Caco-2 (cell line): ENCODE data around the gene IMP3. TPM values are rescaled to one million over a fixed set of nuclear protein-coding genes. Genes with fewer than 3 reads are reported as not detected.
A peak's percentile ranks its signal among the peaks of the same experiment; 100 is the strongest.

Experiments
- BruUV-seq: library from RNA; stranded (reverse); fragments of 400-500 nt; replicated peaks from 2 replicates; lab custom pipeline; 2021; lab: Mats Ljungman, UMichigan
- CTCF ChIA-PET: fragments of 300-600 bp; sonication (Branson Sonifier 250); formaldehyde crosslinking; loops from one replicate; lab custom pipeline; 2022; ENCODE audit warnings: antibody characterized with exemption; lab: Charles Lee
- POLR2A ChIA-PET: fragments of 300-600 bp; sonication (Branson Sonifier 250); formaldehyde crosslinking; loops from one replicate; lab custom pipeline; 2022; ENCODE audit warnings: antibody characterized with exemption; lab: Charles Lee
- DNase-seq, 2 experiments: peaks; one replicate each; pipeline versions ENCODE4 v3.0.0 to v3.0.0-alpha.2; 2020 to 2022
- H3K27me3 ChIP-seq: replicated peaks from 2 replicates; pipeline ENCODE4 v1.6.0; 2011; ENCODE audit warnings: low read length; ENCODE audit not compliant: control insufficient read depth, insufficient read depth
- H3K36me3 ChIP-seq: 2 replicates; pipeline ENCODE4 v1.5.1; 2011; ENCODE audit warnings: low read length; ENCODE audit not compliant: control insufficient read depth, insufficient read depth
- H3K4me1 ChIP-seq: fragments of 250-450 bp; sonication (Bioruptor Pico); 2 replicates; pipeline ENCODE4 v1.5.1; 2020; ENCODE audit warnings: mild to moderate bottlenecking
- H3K4me3 ChIP-seq: 2 replicates; pipeline ENCODE4 v1.5.1; 2011; ENCODE audit warnings: low read depth, mild to moderate bottlenecking, control low read depth, low read length
- H3K9me3 ChIP-seq: fragments of 250-450 bp; sonication (Bioruptor Pico); 2 replicates; pipeline ENCODE4 v1.5.1; 2020; ENCODE audit warnings: mild to moderate bottlenecking, moderate library complexity
- H3K27ac Mint-ChIP-seq: one replicate; pipeline ENCODE4 v1.8.0; 2022; ENCODE audit warnings: mixed read lengths; ENCODE audit not compliant: unreplicated experiment
- H3K27me3 Mint-ChIP-seq: one replicate; pipeline ENCODE4 v1.8.0; 2022; ENCODE audit warnings: mixed read lengths; ENCODE audit not compliant: insufficient read depth, unreplicated experiment
- H3K36me3 Mint-ChIP-seq: one replicate; pipeline ENCODE4 v1.8.0; 2022; ENCODE audit warnings: mild to moderate bottlenecking, mixed read lengths; ENCODE audit not compliant: insufficient read depth, unreplicated experiment
- H3K4me1 Mint-ChIP-seq: one replicate; pipeline ENCODE4 v1.8.0; 2022; ENCODE audit warnings: low read depth, mixed read lengths; ENCODE audit not compliant: unreplicated experiment
- H3K4me3 Mint-ChIP-seq: one replicate; pipeline ENCODE4 v1.8.0; 2022; ENCODE audit warnings: mild to moderate bottlenecking, moderate library complexity, mixed read lengths; ENCODE audit not compliant: unreplicated experiment
- H3K9me3 Mint-ChIP-seq: one replicate; pipeline ENCODE4 v1.8.0; 2022; ENCODE audit warnings: mixed read lengths; ENCODE audit not compliant: unreplicated experiment
- intact Hi-C: fragments of 100-400 bp; cut with micrococcal nuclease; formaldehyde crosslinking; loops from one replicate; pipeline ENCODE4 v1.10.0; 2022; ENCODE audit not compliant: unreplicated experiment
- total RNA-seq: library from RNA; stranded (reverse); gene quantifications from 2 replicates; pipeline ENCODE4 v1.2.3, GENCODE V29; 2022
- TF ChIP-seq, protein P1 (sequence below), 2 experiments: fragments of 200-600 bp in 1 of 2; IDR thresholded peaks; 1 replicate in 1 of 2; 2 replicates in 1 of 2; pipeline versions ENCODE4 v1.5.1 to v1.8.0; 2011 to 2022; ENCODE audit warnings: antibody characterized with exemption in 1 of 2, control low read depth in 1 of 2, inconsistent platforms in 1 of 2, low read depth in 1 of 2, low read length in 1 of 2, mild to moderate bottlenecking in 1 of 2, moderate library complexity in 1 of 2; ENCODE audit not compliant: insufficient read depth in 1 of 2, severe bottlenecking in 1 of 2, unreplicated experiment in 1 of 2

The IMP3 gene
- total RNA-seq, 1 experiment from 2014 or later = 60.4 TPM

DNA sequence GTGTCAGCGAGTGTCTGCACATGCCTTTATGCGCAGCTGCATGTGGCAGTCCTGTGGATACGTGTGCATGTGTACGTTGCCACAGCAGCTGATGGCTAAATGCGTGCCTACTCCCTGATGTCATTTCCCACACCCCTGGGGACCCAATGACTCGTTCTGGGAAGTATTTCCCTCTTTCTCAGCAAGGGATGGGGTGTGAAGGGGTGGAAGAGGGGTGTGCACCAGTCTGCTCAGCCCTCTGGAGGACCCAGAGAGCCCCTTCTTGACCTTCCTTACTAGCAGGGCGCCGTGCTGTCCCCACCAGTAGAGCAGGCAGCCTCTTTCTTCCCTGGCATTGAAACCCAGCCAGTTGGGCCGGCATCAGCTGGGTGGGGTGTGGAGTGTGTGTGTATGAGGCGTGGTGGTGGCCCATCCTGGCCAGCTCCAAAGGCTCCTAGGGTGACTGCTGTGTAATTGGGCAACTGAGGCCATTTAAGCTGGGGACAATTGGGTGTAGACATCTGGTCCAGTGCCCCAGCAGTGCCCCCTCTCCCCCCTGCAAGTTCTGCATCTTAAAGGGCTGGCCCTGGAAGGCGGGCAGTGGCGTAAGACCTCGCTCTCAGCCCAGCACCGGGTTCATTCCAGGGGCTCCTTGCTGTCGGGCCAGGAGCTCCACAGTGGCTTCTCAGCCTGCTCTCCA is 26.9 kb upstream of the IMP3 start:
- POLR2A ChIA-PET = interaction anchor here (0.6 to 1.3 kb wide), 2 partner anchors 19 to 39 kb away, joined by 3 to 4 read pairs; partner anchors contain the start of gene SNX33

DNA sequence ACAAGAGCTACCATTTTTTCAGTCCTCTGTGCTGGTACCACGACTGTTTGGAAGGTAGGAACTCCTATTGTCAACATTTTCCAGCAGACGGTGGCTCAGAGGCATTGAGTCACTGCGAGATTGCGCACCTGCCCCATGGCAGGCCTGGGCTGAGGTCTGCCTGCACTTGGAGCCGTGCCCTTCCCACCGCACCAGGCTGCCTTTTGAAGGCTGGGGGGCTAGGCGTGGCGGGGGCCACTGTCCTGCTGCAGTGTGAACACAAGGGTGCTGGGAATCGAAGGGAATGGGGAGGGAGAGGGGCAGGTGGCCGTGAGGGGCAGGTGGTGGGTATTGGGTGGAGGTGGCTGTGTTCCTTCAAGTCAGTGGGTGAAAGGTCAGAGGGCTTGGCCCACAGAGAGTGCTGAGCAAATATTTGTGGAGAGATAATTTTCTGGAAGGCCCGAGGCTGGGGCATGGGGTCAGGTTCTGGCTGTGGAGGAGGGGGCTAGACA is 24.0 kb upstream of the IMP3 start:
- POLR2A ChIA-PET = interaction anchor here (1.0 to 1.2 kb wide), 2 partner anchors 16 to 24 kb away, joined by 4 to 5 read pairs; partner anchors contain the start of genes IMP3 and SNX33

More for the DNA sequence above, 26.9 kb upstream of the IMP3 start:
- Mint-ChIP-seq H3K27ac (peak overlapping the region; percentile 31), H3K4me1 (peaks cover 37% of the 10 kb centered on the region), H3K36me3 (peaks cover 21% of the 10 kb centered on the region), H3K4me3 (peak overlapping the region; percentile 42), H3K27me3 (no peaks in the 10 kb centered on the region), H3K9me3 (no peaks in the 10 kb centered on the region)
- Histone ChIP-seq H3K9me3 (no peaks in the 10 kb centered on the region), H3K27me3 (no peaks in the 10 kb centered on the region), H3K4me3 (no peak overlapping the region), H3K36me3 (no peaks in the 10 kb centered on the region; the same call in 1 of the 2 replicates), H3K4me1 (peaks cover 49% of the 10 kb centered on the region)
- no peak for DNase-seq
- intact Hi-C loops = no loop called here
- CTCF ChIA-PET = interaction anchor here (1.1 to 1.8 kb wide), 2 partner anchors 13 to 19 kb away, joined by 5 to 7 read pairs; partner anchors contain the start of gene SNX33
- TF ChIP-seq, protein P1, sequence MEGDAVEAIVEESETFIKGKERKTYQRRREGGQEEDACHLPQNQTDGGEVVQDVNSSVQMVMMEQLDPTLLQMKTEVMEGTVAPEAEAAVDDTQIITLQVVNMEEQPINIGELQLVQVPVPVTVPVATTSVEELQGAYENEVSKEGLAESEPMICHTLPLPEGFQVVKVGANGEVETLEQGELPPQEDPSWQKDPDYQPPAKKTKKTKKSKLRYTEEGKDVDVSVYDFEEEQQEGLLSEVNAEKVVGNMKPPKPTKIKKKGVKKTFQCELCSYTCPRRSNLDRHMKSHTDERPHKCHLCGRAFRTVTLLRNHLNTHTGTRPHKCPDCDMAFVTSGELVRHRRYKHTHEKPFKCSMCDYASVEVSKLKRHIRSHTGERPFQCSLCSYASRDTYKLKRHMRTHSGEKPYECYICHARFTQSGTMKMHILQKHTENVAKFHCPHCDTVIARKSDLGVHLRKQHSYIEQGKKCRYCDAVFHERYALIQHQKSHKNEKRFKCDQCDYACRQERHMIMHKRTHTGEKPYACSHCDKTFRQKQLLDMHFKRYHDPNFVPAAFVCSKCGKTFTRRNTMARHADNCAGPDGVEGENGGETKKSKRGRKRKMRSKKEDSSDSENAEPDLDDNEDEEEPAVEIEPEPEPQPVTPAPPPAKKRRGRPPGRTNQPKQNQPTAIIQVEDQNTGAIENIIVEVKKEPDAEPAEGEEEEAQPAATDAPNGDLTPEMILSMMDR (IDR thresholded peaks at IDR 0.05; ENCODE audit: insufficient read depth in 1 of 2, low read depth in 1 of 2, low read length in 1 of 2, severe bottlenecking in 1 of 2, unreplicated experiment in 1 of 2) = no peak
- no TSS peak for BruUV-seq

More for the DNA sequence above, 24.0 kb upstream of the IMP3 start:
- intact Hi-C loops = loop anchor here (1.0 to 2.0 kb wide), 2 partner anchors 8 to 15 kb away; no protein-coding TSS in a partner anchor
- no peaks in the 10 kb centered on the region for H3K9me3 Mint-ChIP-seq
- H3K36me3 Mint-ChIP-seq = peaks cover 21% of the 10 kb centered on the region
- peaks cover 48% of the 10 kb centered on the region for H3K4me1 Mint-ChIP-seq
- no peaks in the 10 kb centered on the region for H3K27me3 Mint-ChIP-seq
- Histone ChIP-seq H3K27me3 (no peaks in the 10 kb centered on the region), H3K9me3 (no peaks in the 10 kb centered on the region), H3K36me3 (no peaks in the 10 kb centered on the region; the same call in none of the 2 replicates), H3K4me1 (peaks cover 64% of the 10 kb centered on the region), H3K4me3 (0 out of 2 replicates have a peak overlapping the region, but pooled peaks have one; percentile 18)
- peak; percentile 84 to 87 for DNase-seq
- H3K4me3 Mint-ChIP-seq = peak overlapping the region; percentile 59
- TF ChIP-seq, protein P1 (IDR thresholded peaks at IDR 0.05; ENCODE audit: insufficient read depth in 1 of 2, low read depth in 1 of 2, low read length in 1 of 2, severe bottlenecking in 1 of 2, unreplicated experiment in 1 of 2) = no peak
- BruUV-seq = no TSS peak
- CTCF ChIA-PET = interaction anchor here (0.6 to 1.6 kb wide), 3 partner anchors 9 to 213 kb away, joined by 3 to 9 read pairs (median 3); partner anchors contain the start of genes SIN3A and SNX33
- H3K27ac Mint-ChIP-seq = peak overlapping the region; percentile 75
